Gastroesophageal sphincter (tissue), 4 donors: ENCODE data around the gene IKZF1. TPM values are rescaled to one million over a fixed set of nuclear protein-coding genes. Genes with fewer than 3 reads are reported as not detected.

Experiments used
- ATAC-seq: fragments of 150-250 bp; one replicate; pipeline ENCODE4 v1.9.1; 2016; ENCODE audit warnings: mild to moderate bottlenecking, moderate library complexity
- H3K27ac ChIP-seq, 4 donors: fragments of 200-600 bp; sonication (generic) in 3 of 4; 1 replicate in 3 of 4; 2 replicates in 1 of 4; pipeline ENCODE4 v1.5.1; 2016 to 2019
- H3K27me3 ChIP-seq: fragments of 200-600 bp; sonication (generic); one replicate; pipeline ENCODE4 v1.5.1; 2019
- H3K36me3 ChIP-seq, 2 donors: fragments of 200-600 bp; sonication (generic); one replicate each; pipeline ENCODE4 v1.5.1; 2019; ENCODE audit warnings: control low read depth in 1 of 2
- H3K4me1 ChIP-seq, 3 donors: fragments of 200-600 bp; sonication (generic); 1 replicate in 2 of 3; 2 replicates in 1 of 3; pipeline ENCODE4 v1.5.1; 2016 to 2019; ENCODE audit warnings: control low read depth in 2 of 3
- H3K4me3 ChIP-seq, 2 donors: fragments of 200-600 bp; sonication (generic); one replicate each; pipeline ENCODE4 v1.5.1; 2019; ENCODE audit warnings: mild to moderate bottlenecking in 1 of 2, moderate library complexity in 1 of 2
- H3K9me3 ChIP-seq, 3 donors: fragments of 200-600 bp; sonication (generic); one replicate each; pipeline ENCODE4 v1.5.1; 2017 to 2019; ENCODE audit warnings: control low read depth in 2 of 3
- EP300 ChIP-seq: sonication (generic); formaldehyde crosslinking; IDR thresholded peaks from one replicate; pipeline ENCODE4 v1.6.1; 2017; ENCODE audit warnings: antibody characterized with exemption, mild to moderate bottlenecking
- POLR2A ChIP-seq, 2 donors: fragments of 450-650 bp; IDR thresholded peaks; one replicate each; pipeline ENCODE4 v1.6.1; 2017; ENCODE audit warnings: antibody characterized with exemption in 2 of 2, mild to moderate bottlenecking in 2 of 2, moderate library complexity in 1 of 2
- POLR2AphosphoS5 ChIP-seq: sonication (generic); formaldehyde crosslinking; IDR thresholded peaks from one replicate; pipeline ENCODE4 v1.6.1; 2017; ENCODE audit warnings: antibody characterized with exemption
- WGBS, 2 donors: methylation state at CpG; one replicate each; pipeline ENCODE4 v1.1.5; 2018; ENCODE audit warnings: low coverage in 1 of 2; 5-methylcytosine and 5-hydroxymethylcytosine counted together
- total RNA-seq, 4 donors: library from RNA; depleted of rRNA; stranded (reverse); fragments of >200 nt; gene quantifications; one replicate each; pipeline ENCODE4 v1.1.0, GENCODE V29; 2016
- TF ChIP-seq, protein P1 (sequence below), 4 experiments: fragments of 200-600 bp in 2 of 4; fragments of 450-650 bp in 2 of 4; sonication (generic) in 1 of 4; IDR thresholded peaks; one replicate each; pipeline ENCODE4 v1.5.1; 2017 to 2019; ENCODE audit warnings: antibody characterized with exemption in 4 of 4, mild to moderate bottlenecking in 2 of 4, moderate library complexity in 2 of 4

Gene IKZF1
- total RNA-seq, 4 donors from 2014 or later: 2.5 to 14.1 (median 5.9) TPM

DNA sequence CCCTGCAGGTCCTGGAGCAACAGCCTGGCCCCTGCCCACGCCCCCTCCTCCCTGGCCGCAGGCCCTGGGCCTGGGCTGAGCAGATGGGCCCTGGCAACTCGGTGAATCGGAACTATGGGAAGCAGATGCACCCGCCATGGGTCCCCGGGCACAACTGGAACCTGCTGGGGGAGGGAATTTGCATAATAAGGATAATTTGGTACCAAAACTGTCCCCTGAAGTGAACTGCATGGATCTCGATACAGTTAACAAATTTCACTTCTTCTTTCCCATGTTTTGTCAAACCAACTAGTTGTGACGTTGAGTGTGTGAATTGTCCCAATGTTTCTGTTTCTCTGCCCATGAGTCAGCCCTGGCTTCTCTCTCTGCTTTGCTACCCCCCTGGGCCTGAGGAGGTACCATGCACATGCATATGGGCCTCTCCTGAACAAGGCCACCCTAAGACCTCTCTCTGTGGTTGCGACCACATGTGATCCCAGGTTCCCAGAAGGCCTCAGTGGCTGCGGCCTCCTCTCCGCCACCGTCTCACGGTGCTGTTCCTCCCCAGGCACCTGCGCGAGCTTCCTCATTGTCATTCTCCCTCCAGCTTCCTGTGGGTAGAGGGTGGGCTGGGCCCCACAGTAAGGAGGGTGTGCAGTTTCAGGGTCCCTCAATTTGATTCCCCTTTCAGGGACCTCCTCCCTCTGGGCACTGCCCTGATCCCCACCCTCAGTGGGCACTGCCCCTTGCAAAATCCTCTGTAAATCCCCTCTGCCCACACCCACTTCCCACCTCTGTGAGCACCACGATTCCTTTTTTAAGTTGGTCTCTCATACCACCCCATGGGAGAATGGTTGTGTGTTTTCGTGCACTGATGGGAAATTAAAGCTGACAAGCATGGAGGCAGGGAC lies 105.6 kb downstream of the IKZF1 start:
- Histone ChIP-seq H3K27me3 (peaks cover 23% of the 10 kb centered on the region), H3K27ac (no peak overlapping the region), H3K4me3 (no peak overlapping the region), H3K4me1 (no peaks in the 10 kb centered on the region), H3K9me3 (no peaks in the 10 kb centered on the region), H3K36me3 (no peaks in the 10 kb centered on the region)
- TF ChIP-seq, protein P1, sequence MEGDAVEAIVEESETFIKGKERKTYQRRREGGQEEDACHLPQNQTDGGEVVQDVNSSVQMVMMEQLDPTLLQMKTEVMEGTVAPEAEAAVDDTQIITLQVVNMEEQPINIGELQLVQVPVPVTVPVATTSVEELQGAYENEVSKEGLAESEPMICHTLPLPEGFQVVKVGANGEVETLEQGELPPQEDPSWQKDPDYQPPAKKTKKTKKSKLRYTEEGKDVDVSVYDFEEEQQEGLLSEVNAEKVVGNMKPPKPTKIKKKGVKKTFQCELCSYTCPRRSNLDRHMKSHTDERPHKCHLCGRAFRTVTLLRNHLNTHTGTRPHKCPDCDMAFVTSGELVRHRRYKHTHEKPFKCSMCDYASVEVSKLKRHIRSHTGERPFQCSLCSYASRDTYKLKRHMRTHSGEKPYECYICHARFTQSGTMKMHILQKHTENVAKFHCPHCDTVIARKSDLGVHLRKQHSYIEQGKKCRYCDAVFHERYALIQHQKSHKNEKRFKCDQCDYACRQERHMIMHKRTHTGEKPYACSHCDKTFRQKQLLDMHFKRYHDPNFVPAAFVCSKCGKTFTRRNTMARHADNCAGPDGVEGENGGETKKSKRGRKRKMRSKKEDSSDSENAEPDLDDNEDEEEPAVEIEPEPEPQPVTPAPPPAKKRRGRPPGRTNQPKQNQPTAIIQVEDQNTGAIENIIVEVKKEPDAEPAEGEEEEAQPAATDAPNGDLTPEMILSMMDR (IDR thresholded peaks at IDR 0.05): no peak
- TF ChIP-seq EP300 (no peak), POLR2A (IDR thresholded peaks at IDR 0.05) (no peak), POLR2AphosphoS5 (no peak)
- WGBS, 2 donors: 77 to 83% methylated on average over 7 to 9 of the region's 17 CpGs
- ATAC-seq: no peak

DNA sequence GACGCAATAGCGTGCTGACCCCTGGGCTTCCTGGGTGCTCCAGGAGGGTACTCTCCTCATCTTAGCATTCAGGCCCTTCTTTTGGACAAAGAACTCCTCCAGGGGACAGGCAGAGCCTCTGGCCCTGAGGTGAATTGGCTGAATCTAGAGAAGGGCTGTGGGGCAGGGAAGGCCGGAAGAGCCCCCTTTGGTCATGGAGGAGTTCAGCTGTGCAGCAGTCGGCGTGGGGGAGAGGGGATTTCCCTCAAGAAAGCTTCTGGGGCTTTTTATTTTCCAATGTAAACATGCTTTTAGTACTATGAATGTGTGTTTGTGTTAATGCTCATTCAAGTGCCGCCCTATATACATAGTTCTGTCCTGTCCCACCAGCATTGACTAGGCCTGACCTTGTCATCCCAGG lies 106.8 kb downstream of the IKZF1 start:
- H3K27me3 ChIP-seq: peaks cover 11% of the 10 kb centered on the region
- H3K4me3 ChIP-seq: no peak overlapping the region
- TF ChIP-seq, protein P1 (IDR thresholded peaks at IDR 0.05): no peak
- TF ChIP-seq POLR2A (IDR thresholded peaks at IDR 0.05) (no peak), EP300 (no peak), POLR2AphosphoS5 (no peak)
- no peaks in the 10 kb centered on the region for H3K9me3 ChIP-seq
- 90% methylated on average over 2 of the region's 6 CpGs; no CpG with 5 or more reads in 1 of the 2 donors for WGBS, 2 donors
- no peaks in the 10 kb centered on the region for H3K4me1 ChIP-seq
- H3K36me3 ChIP-seq: no peaks in the 10 kb centered on the region
- ATAC-seq: no peak
- no peak overlapping the region for H3K27ac ChIP-seq

DNA sequence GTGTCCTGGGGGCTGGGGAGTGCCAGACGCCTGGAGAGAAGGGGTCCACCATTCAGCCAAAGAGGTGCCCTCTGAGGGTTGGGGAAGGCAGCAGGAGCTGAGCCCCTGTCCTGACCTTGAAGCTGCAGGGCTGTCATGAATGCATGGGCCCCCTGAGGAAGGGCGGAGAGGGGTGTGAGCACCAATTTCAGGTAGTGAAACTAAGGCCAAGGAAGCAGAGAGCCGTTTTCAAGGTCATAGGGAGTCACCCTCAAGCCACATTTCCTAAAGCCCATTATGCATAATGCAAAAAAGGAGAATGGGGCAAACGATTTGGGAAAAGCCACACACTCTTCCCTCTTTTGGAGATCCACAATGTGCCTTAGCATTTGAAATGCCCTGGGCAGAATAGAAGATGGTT lies 108.5 kb downstream of the IKZF1 start:
- no peak overlapping the region for H3K27ac ChIP-seq
- ATAC-seq: no peak
- 45 to 51% methylated on average over 3 to 4 of the region's 4 CpGs for WGBS, 2 donors
- no peaks in the 10 kb centered on the region for H3K4me1 ChIP-seq
- no peak overlapping the region for H3K4me3 ChIP-seq
- H3K27me3 ChIP-seq: no peaks in the 10 kb centered on the region
- no peaks in the 10 kb centered on the region for H3K36me3 ChIP-seq
- no peak for TF ChIP-seq POLR2A (IDR thresholded peaks at IDR 0.05)
- no peak for TF ChIP-seq POLR2AphosphoS5
- no peak for TF ChIP-seq EP300
- TF ChIP-seq, protein P1 (IDR thresholded peaks at IDR 0.05): no peak
- no peaks in the 10 kb centered on the region for H3K9me3 ChIP-seq

DNA sequence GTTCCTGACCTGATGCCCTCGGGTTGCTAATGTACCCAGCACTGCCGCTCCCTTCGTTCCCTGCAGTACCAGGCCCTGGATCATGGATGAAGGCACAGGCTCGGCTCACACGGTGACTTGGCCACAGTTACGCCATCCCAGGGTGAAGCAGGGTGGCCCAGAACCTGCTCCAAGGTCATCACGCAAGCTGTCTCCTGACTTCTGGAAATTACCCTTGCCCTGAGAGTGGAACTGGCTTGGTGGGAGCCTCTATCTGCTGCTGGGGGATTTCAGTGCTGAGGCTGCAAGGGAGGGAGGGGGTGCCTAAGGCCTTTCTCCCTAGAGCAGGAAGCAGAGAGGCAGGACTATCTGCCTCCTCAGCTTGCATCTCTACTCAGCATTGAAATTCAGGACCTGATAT lies 109.0 kb downstream of the IKZF1 start:
- no peak for ATAC-seq
- TF ChIP-seq EP300 (no peak), POLR2AphosphoS5 (no peak), POLR2A (IDR thresholded peaks at IDR 0.05) (no peak)
- TF ChIP-seq, protein P1 (IDR thresholded peaks at IDR 0.05): no peak
- 60 to 88% methylated on average over 1 to 7 of the region's 7 CpGs for WGBS, 2 donors
- Histone ChIP-seq H3K27ac (no peak overlapping the region), H3K9me3 (no peaks in the 10 kb centered on the region), H3K4me3 (no peak overlapping the region), H3K4me1 (no peaks in the 10 kb centered on the region), H3K36me3 (no peaks in the 10 kb centered on the region), H3K27me3 (no peaks in the 10 kb centered on the region)

DNA sequence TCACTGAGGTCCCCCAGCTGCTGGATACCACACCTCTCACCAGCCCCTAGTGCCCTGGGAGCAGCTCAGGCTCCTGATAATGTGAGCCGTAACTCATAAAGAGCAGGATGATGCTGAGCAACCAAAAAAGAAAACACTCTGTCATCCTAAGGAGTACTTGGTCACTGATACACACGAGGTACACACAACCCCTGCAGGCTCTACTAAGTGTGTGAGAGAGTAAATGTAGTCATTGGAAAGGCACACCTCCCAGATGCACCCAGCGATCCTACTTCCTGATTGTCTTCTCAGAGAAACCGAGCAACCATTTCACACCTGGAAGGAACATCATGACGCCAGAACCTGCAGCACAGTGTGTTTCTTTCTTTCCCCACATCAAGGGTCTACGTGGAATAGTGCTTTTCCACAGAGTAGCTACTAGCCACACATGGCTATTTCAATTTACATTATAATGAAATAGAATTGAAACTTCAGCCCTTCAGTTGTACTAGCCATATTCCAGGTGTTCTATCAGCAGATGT lies 111.4 kb downstream of the IKZF1 start:
- 79 to 87% methylated on average over 5 to 6 of the region's 6 CpGs for WGBS, 2 donors
- ATAC-seq: no peak

More for the DNA sequence above, 111.4 kb downstream of the IKZF1 start:
- Histone ChIP-seq H3K4me1 (no peaks in the 10 kb centered on the region), H3K36me3 (no peaks in the 10 kb centered on the region), H3K27me3 (no peaks in the 10 kb centered on the region), H3K4me3 (no peak overlapping the region), H3K9me3 (no peaks in the 10 kb centered on the region), H3K27ac (no peak overlapping the region)
- no peak for TF ChIP-seq EP300
- TF ChIP-seq POLR2A (IDR thresholded peaks at IDR 0.05): no peak
- no peak for TF ChIP-seq POLR2AphosphoS5
- TF ChIP-seq, protein P1 (IDR thresholded peaks at IDR 0.05): no peak
